ENCODE data around the gene NT5DC2.

DNA sequence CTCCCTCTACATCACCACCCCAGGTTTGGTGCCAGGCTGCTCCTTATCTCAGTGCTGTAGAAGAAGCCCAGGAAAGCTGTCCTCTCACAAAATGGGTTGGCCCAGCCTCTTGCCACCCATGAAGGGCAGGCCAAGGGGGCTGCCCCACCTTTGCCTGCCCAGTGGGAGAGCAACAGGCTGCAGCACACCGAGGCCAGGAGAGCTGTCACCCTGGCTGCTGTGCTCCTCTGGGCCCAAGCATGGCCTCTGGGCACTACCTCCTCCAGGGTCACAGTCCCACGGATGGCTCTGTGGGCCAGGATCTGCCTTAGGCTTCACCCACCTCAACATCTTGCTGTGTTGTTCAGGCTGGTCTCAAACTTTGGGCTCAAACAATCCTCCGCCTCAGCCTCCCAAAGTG is 44.9 kb downstream of the NT5DC2 start:
- TF ChIP-seq, protein P1, sequence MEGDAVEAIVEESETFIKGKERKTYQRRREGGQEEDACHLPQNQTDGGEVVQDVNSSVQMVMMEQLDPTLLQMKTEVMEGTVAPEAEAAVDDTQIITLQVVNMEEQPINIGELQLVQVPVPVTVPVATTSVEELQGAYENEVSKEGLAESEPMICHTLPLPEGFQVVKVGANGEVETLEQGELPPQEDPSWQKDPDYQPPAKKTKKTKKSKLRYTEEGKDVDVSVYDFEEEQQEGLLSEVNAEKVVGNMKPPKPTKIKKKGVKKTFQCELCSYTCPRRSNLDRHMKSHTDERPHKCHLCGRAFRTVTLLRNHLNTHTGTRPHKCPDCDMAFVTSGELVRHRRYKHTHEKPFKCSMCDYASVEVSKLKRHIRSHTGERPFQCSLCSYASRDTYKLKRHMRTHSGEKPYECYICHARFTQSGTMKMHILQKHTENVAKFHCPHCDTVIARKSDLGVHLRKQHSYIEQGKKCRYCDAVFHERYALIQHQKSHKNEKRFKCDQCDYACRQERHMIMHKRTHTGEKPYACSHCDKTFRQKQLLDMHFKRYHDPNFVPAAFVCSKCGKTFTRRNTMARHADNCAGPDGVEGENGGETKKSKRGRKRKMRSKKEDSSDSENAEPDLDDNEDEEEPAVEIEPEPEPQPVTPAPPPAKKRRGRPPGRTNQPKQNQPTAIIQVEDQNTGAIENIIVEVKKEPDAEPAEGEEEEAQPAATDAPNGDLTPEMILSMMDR (conservative IDR thresholded peaks at IDR 0.05; ENCODE audit: low read length) = no peak
- no peak for TF ChIP-seq EZH2phosphoT487 (IDR thresholded peaks at IDR 0.05; ENCODE audit: borderline replicate concordance)

Measured in Loucy (cell line).